Measurements from ENCODE around the gene HOXB8. TPM values are rescaled to one million over a fixed set of nuclear protein-coding genes. Genes with fewer than 3 reads are reported as not detected.
A peak's percentile ranks its signal among the peaks of the same experiment; 100 is the strongest.

HOXB8 gene
- total and polyA plus RNA-seq, 10 donors: 0.07 to 0.14 TPM; not detected in 8

DNA sequence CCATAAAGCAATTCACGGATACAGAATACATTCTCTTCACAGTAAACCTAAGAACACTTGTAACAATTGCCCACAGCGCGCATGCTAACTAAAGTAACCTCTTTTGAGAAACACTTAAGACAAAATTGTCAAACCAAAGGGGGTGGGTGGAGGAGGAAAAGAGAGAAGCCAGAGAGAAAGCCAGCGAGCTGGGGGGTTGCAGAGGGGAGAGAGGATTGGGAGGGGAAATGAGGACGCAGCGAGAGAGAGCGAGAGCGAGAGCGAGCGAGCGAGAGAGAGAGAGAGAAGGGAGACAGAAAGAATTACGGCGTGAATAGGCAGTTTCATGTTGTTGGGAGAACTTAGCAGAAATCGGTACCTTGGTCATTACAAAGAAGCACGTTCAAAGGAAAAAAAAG, 2.6 kb downstream of the HOXB8 start:
- DNase-seq: no peak
- no peaks in the 10 kb centered on the region for H3K36me3 ChIP-seq
- TF ChIP-seq POLR2A (IDR thresholded peaks at IDR 0.05) (no peak), POLR2AphosphoS5 (IDR thresholded peaks at IDR 0.05) (no peak), CTCF (IDR thresholded peaks at IDR 0.05 in 8 of 11, conservative IDR thresholded peaks at IDR 0.05 in 3 of 11) (no peak)
- H3K27ac ChIP-seq: no peak overlapping the region
- peaks cover 14 to 60% (median 50%) of the 10 kb centered on the region in 6 donors for H3K4me1 ChIP-seq
- no peaks in the 10 kb centered on the region for H3K9me3 ChIP-seq
- WGBS, 5 donors: 1 to 4% (median 2%) methylated on average over 15 of the region's 15 CpGs
- intact Hi-C loops (cut with DNase I; ENCODE audit: low total_unique reads): loop anchor here (10.0 kb wide), 1 partner anchor 458 kb away; no protein-coding TSS in a partner anchor
- H3K4me3 ChIP-seq: peak overlapping the region in 6 of 8 donors; percentile 17 to 85 (median 63)
- H3K27me3 ChIP-seq (replicated peaks in 1 of 7): peaks cover 13 to 100% (median 86%) of the 10 kb centered on the region in 7 donors

DNA sequence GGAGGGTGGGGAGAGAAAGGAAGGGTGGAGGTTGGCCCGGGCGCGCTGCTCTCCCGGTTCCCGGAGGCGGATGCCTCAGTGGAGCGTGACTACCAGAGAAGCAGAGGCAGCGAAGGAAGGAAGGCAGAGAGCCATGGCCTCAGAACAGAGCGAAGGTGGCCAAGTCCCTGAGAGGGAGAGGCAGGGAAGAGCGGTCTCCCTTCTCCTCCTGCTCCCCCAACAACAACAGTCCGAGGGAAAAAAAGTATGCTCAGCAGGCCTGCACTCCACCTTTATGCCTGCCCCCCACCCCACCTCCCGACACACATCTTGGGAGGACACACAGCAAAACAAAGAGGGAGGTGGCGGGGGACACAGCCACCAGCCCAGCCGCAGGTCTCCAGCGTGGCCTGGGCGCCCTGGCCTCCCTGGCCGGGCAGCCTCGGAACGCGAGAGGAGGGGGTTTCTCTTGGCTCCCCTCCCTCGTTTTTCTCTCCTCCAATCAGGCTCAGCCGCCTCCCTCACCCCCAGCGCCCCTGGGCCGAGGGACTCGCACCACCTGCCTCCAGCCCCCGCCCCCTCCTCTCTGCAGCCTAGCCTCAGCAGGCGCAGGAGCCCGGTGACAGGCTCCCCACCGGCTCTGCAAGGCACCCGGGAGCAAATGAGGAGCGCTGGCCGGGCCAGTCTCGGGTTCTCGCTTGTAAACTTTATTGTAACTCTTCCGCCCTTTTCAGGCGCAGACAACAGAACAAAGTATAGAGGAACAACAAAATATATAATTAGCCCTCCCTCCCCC, 3.2 kb downstream of the HOXB8 start:
- Histone ChIP-seq H3K4me1 (peaks cover 14 to 59% (median 49%) of the 10 kb centered on the region in 6 donors), H3K4me3 (peak overlapping the region; percentile 45 to 85 (median 66)), H3K9me3 (no peaks in the 10 kb centered on the region), H3K27ac (peak overlapping the region in 2 of 8 donors; percentile 24 to 80), H3K36me3 (no peaks in the 10 kb centered on the region), H3K27me3 (replicated peaks in 1 of 7) (peaks cover 13 to 100% (median 85%) of the 10 kb centered on the region in 7 donors)
- DNase-seq: no peak
- TF ChIP-seq POLR2AphosphoS5 (IDR thresholded peaks at IDR 0.05): no peak
- no peak for TF ChIP-seq CTCF (IDR thresholded peaks at IDR 0.05 in 8 of 11, conservative IDR thresholded peaks at IDR 0.05 in 3 of 11)
- no peak for TF ChIP-seq POLR2A (IDR thresholded peaks at IDR 0.05)
- intact Hi-C loops (cut with DNase I; ENCODE audit: low total_unique reads): loop anchor here (10.0 kb wide), 1 partner anchor 457 kb away; no protein-coding TSS in a partner anchor
- WGBS, 5 donors: 3 to 11% (median 8%) methylated on average over 33 to 36 of the region's 36 CpGs

DNA sequence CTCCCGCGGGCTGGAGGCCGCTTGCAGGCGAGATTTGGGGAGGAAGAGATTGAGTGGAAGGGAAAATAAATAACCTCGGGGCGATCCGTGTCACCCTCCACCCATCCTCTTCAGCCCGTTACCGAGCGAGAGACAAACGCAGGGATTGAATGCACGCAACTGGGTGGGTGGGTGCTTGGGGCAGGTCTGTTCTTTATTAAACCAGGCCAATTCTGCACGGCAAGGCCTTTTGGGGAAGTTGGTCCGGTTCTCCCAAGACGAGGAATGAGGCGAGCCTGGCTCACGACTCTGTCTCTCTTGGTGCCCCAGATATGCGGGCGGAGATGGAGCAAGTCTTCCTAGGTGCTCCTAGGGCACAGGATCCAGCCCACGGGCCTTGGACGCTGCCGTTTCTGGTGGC, 3.9 kb downstream of the HOXB8 start:
- Histone ChIP-seq H3K36me3 (no peaks in the 10 kb centered on the region), H3K27me3 (replicated peaks in 1 of 7) (peaks cover 8 to 100% (median 82%) of the 10 kb centered on the region in 7 donors), H3K27ac (peak overlapping the region in 5 of 8 donors; percentile 63 to 80 (median 67)), H3K4me3 (peak overlapping the region; percentile 45 to 85 (median 66)), H3K4me1 (peaks cover 14 to 59% (median 49%) of the 10 kb centered on the region in 6 donors), H3K9me3 (no peaks in the 10 kb centered on the region)
- DNase-seq: no peak
- intact Hi-C loops (cut with DNase I; ENCODE audit: low total_unique reads): loop anchor here (10.0 kb wide), 1 partner anchor 456 kb away; no protein-coding TSS in a partner anchor
- WGBS, 5 donors: 1 to 3% (median 1%) methylated on average over 22 of the region's 22 CpGs
- TF ChIP-seq POLR2AphosphoS5 (IDR thresholded peaks at IDR 0.05) (no peak), CTCF (IDR thresholded peaks at IDR 0.05 in 8 of 11, conservative IDR thresholded peaks at IDR 0.05 in 3 of 11) (no peak), POLR2A (IDR thresholded peaks at IDR 0.05) (no peak)
